GM06990 (cell line): ENCODE measurements around the gene GPATCH2L.

Source experiments
- DNase-seq: peaks from one replicate; pipeline ENCODE4 v3.0.0-alpha.2; 2011; ENCODE audit not compliant: insufficient read length; ENCODE audit errors: extremely low read depth
- H3K27me3 ChIP-seq: replicated peaks from 2 replicates; pipeline ENCODE4 v1.6.0; 2011; ENCODE audit warnings: low read length; ENCODE audit not compliant: control insufficient read depth, insufficient read depth
- H3K36me3 ChIP-seq: 2 replicates; pipeline ENCODE4 v1.5.1; 2011; ENCODE audit warnings: low read length; ENCODE audit not compliant: control insufficient read depth, insufficient read depth
- H3K4me3 ChIP-seq: replicated peaks from 2 replicates; pipeline ENCODE4 v1.5.1; 2011; ENCODE audit warnings: low read depth, mild to moderate bottlenecking, control low read depth, low read length
- CTCF ChIP-seq: IDR thresholded peaks from 2 replicates; pipeline ENCODE4 v1.5.1; 2011; ENCODE audit warnings: low read length, control low read depth, mild to moderate bottlenecking, inconsistent platforms; ENCODE audit not compliant: insufficient read depth, poor library complexity, severe bottlenecking

GPATCH2L gene

GRCh38 chr14:76245097-76245496 is 93.4 kb downstream of the GPATCH2L start:
- no peak for DNase-seq
- Histone ChIP-seq H3K4me3 (no peak overlapping the region), H3K27me3 (no peaks in the 10 kb centered on the region), H3K36me3 (no peaks in the 10 kb centered on the region)
- no peak for TF ChIP-seq CTCF

GRCh38 chr14:76250302-76250701 is 98.6 kb downstream of the GPATCH2L start:
- Histone ChIP-seq H3K36me3 (no peaks in the 10 kb centered on the region), H3K4me3 (no peak overlapping the region), H3K27me3 (no peaks in the 10 kb centered on the region)
- TF ChIP-seq CTCF = no peak
- no peak for DNase-seq

- H3K36me3 ChIP-seq = no peaks in the 10 kb centered on the region
- H3K27me3 ChIP-seq = no peaks in the 10 kb centered on the region
- no peak for DNase-seq
- TF ChIP-seq CTCF = no peak
- no peak overlapping the region for H3K4me3 ChIP-seq
Measured at GRCh38 chr14:76252471-76252870, 100.7 kb downstream of the GPATCH2L start.

GRCh38 chr14:76253111-76253510 is 101.4 kb downstream of the GPATCH2L start:
- Histone ChIP-seq H3K4me3 (no peak overlapping the region), H3K36me3 (no peaks in the 10 kb centered on the region), H3K27me3 (no peaks in the 10 kb centered on the region)
- TF ChIP-seq CTCF = no peak
- no peak for DNase-seq

GRCh38 chr14:76256545-76256944 is 104.8 kb downstream of the GPATCH2L start:
- no peak overlapping the region for H3K4me3 ChIP-seq
- no peak for DNase-seq
- no peaks in the 10 kb centered on the region for H3K36me3 ChIP-seq
- no peaks in the 10 kb centered on the region for H3K27me3 ChIP-seq
- TF ChIP-seq CTCF = no peak

GRCh38 chr14:76257111-76257803 is 105.5 kb downstream of the GPATCH2L start:
- Histone ChIP-seq H3K4me3 (no peak overlapping the region), H3K36me3 (no peaks in the 10 kb centered on the region), H3K27me3 (no peaks in the 10 kb centered on the region)
- DNase-seq = no peak
- TF ChIP-seq CTCF = no peak
